ENCODE measurements around the gene DNASE1L3.
"Not testable (repeated sequence)": the region's sequence is repeated elsewhere in the genome, so short reads cannot be mapped to it uniquely, and the experiment has no call there.

DNASE1L3 gene

DNA sequence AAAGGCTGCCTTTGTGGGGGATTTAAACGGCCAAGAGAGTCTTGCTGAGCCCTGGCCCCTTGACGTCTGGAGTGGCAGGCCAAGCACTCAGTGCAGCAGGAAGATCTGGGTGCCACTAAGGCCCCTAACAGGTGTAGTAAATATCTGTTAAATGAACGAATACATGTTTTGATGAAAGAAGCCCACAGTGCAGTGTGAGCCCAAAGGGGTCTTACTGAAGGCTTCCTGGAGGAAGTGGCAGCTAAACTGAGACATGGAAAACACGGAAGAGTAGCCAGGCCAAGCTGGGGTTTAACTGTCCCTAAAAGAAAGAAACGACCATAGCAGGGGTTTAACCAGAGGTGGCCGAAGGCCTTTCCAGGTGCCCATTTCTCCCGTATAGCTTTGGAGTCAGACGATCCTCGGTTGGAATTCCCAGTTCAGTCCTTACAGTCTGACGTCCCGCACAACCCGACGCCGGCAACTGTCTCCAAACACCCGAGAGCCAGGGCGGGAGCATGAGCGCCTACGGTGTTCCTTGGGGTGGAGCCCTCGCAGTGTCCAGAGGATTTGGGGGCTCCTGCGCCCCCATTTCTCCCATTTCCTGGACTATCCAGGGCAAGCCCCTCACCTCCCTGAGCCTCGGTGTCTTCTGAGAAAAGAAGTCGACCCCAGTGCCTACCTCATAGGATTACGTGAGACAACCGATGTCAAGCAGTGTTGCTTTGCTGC, 25.9 kb upstream of the DNASE1L3 start:
- no peak for DNase-seq (ENCODE audit: low read depth in 2 of 2)

DNA sequence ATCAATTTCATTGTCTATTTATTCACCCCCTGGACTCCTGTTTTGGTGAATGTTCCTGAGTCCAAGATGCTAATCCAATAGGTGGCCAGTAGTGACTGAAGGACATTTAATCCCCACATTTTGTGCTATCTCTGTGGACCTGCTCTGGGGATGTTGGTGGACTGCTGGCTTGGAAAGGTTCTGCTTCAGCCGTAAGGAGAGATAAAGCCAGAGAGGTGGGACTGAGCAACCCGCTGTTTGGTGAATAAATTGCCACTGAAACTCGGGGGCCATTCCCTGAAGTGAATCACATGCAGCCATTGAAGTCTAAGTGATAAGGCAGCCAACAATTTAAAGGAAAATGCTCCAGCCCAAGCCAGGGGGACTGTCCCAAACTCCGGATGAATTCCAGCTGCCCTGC, 25.2 kb upstream of the DNASE1L3 start:
- DNase-seq (ENCODE audit: low read depth in 2 of 2): no peak

DNA sequence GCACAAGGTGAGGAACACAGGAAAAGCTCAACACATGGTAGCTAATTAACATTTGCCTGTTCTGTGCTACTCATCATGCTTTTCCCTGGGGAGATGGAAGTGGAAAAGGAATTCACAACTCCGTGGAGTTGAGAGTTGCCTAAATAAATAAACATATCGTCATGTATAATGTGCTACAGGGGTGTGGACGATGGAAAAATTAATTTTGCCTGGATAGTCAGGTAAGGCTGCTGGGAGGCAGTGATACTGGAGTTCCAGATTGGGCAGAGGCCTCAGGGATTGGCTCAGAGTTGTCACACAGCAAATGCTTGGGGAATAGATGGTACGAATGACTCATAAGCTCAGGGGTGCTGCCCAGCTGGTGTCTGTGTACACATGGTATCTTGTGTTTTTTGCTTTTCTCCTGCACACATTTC, 23.8 kb upstream of the DNASE1L3 start:
- DNase-seq (ENCODE audit: low read depth in 2 of 2): no peak

DNA sequence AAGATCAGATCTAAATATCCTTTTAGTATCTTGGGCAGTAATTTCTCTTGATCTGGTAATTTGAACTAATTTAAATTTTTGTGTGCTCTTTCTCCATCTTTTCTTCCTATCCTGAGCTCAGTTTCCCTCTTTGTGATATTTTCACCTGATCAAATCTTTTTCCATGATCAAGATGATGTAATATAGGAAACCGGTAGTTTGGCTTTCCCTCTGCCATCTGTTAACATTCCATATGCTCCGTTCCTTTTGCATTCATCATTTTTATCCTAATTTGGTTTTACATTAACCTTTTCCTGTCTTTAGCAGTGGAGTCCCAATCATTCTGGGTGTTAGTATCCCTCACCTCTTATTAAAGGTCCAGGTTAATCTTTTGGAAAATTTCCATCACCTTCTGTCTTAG, 20.9 kb upstream of the DNASE1L3 start:
- no peak for DNase-seq (ENCODE audit: low read depth in 2 of 2)

DNA sequence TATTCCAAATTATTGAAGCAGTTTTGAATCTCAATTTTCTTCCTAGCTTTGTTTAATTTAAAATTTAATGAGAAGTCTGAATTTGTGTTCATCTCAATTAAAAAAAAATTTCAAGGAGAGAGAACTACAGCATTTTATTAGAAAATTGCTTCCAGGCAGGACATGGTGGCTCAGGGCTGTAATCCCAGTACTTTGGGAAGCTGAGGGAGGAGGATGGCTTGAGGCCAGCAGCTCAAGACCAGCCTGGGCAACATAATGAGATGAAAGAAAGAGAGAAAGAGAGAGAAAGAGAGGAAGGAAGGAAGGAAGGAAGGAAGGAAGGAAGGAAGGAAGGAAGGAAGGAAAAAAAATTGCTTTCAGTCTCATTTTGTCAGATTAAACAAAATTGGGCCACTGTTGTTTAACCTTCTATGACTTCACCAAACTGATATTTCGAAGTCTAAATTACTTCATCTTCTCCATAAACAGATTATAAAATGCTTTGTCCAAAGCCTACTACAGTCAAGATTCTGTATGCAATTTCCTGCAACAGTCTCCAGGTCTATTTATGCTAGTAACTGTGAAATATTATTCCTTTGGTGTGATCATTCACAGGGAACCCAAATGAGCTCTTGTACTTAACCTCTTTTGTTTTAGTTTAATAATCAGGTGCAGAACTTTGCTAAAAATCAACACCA, 20.2 kb upstream of the DNASE1L3 start:
- no peak for DNase-seq (ENCODE audit: low read depth in 2 of 2)

DNA sequence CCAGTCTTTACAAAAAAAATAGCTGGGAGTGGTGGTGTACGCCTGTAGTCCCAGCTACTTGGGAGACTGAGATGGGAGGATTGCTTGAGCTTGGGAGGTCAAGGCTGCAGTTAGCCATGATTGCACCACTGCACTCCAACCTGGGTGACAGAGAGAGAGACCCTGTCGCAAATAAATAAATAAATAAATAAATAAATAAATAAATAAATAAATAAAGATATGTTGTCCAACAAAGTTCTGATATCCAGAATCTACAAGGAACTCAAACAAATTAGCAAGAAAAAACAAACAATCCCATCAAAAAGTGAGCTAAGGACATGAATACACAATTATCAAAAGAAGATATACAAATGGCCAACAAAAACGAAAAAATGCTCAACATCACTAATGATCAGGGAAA, 17.2 kb upstream of the DNASE1L3 start:
- not testable (repeated sequence) for DNase-seq (ENCODE audit: low read depth in 2 of 2)

DNA sequence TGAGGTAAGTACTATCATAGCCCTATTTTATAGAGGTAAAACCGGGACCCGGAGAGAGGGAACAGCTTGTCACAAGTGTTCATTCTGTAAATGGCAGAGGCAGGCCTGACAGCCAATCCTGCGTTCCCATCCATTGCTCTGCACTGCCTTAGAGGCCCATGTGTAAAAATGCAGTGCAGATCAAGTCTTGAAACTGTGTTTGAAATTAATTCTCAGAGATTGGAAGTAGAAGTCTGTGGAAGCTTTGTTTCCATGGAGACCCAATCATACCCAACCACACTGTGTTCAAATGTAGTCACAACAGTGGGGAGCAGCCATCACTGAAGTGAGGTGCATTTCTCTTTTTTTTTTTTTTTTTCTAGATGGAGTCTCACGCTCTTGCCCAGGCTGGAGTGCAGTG, 13.1 kb upstream of the DNASE1L3 start:
- no peak for DNase-seq (ENCODE audit: low read depth in 2 of 2)

DNA sequence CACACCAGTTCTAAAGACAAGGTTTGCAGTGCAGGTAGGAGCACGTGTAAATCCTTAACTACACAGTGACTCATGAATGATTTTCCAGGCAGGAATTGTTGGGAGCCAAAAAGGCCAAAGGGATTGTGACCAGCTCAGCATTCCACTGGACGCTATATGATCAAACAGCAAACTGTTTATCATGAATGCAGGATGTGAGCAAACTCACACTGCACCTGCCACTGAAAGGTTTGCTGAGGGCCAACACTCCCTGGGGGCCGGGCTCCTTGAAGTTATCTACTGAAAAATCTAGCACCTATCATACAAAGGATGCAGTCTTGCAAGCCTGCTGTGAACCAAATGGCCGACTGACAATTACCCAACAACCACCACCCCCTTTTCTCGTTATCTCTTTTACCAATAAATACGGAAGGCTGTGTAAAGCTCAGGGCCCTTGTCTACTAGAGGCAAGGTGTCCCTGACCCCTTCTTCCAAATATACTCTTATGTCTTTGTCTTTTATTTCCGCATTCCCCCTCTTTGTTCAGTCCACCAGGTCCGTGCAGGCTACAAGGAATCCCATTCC, 11.5 kb upstream of the DNASE1L3 start:
- no peak for DNase-seq (ENCODE audit: low read depth in 2 of 2)

DNA sequence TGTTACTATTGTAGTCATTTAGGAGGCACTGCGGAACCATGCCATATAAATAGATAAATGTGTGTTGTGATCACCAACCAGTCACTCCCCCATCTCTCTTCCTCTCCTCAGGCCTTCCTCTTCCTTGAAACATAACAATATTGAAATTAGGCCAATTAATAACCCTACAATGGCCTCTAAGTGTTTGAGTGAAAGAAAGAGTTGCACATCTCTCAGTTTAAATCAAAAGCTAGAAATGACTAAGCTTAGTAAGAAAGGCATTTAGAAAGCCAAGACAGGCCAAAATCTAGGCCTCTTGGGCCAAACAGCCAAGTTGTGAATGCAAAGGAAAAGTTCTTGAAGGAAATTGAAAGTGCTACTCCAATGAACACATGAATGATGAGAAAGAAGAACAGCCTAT, 8.1 kb upstream of the DNASE1L3 start:
- no peak for DNase-seq (ENCODE audit: low read depth in 2 of 2)

DNA sequence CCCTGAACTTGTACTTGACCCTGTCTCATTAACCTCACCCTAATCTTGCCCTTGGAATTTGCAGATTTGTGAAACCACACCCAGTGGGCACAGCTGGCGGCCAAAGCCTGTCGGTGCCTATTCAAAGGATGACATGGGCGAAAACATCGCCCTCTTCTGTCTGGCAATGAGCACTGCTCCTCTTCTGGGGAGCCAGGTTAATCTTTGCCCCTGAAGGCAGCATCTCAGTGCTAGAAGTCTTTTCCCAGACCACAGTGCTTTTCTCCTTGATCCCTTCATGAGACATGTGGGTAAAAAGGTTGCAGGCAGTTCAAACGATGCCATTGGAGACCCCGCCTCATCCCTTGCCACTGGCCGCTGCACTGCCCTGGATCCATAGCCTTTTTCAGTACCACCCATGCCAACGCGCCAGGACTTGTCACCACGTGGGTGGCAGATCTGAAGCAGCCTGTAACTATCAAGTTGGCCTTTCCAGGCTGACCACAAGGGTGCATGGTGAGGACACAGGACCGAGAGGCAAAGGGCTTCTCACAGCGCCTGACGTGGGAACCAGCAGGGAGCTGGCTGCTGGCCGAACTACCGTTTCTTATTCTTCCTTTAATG, 6.5 kb upstream of the DNASE1L3 start:
- DNase-seq (ENCODE audit: low read depth in 2 of 2): peak; percentile 17 to 46

DNA sequence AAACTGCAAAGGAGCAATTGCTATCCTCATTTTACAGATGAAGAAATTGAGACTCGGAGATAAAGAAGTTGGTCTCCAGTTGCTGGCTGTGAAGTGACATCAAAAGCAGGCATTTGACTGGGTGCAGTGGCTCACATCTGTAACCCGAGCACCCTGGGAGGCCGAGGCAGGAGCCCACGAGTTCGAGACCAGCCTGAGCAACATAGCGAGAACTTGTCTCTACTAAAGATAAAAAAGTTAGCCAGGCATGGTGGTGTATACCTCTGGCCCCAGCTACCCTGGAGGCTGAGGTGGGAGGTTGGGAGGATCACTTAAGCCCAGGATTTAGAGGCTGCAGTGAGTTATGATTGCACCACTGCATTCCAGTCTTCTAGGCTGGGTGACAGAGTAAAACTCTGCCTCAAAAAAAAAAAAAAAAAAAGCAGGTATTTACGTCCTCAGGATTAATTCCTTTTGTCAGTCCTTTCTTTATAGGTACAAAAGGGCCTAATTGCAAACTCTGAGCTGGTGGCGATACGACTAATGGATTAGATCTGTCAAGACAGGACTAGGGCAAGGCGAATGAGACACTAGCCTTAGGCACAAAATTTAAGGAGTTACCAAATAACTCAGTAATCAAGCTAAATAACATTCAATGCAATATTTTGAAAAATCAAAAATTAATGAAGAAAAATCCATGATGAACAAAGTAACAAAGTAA, 5.9 kb upstream of the DNASE1L3 start:
- no peak for DNase-seq (ENCODE audit: low read depth in 2 of 2)

DNA sequence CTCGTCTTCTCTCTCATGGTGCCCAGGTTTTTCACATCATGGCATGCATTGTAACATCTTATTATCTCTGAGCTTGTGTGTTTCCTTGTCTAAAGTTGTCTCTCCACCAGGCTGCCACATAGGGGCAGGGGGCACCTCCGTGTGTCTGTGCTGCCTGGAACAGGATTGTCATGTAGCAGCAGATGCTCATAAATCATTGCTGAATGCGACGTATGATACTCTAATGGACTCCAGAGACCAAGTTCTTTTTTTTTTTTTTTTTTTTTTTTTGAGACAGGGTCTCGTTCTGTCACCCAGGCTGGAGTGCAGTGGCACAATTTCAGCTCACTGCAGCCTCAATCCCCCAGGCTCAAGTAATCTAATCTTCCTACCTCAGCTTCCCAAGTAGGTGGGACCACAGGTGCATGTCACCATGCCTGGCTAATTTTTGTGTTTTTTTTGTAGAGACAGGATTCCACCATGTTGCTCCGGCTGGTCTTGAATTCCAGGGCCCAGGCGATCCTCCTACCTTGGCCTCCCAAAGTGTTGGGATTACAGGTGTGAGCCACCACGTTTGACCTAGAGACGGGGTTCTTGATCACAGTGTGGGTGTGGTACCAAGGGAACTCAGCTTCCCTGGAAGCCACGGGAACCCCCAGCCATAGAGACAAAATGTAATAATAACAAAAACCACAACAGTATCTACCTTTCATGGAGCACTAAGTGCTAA, 4.7 kb upstream of the DNASE1L3 start:
- DNase-seq (ENCODE audit: low read depth in 2 of 2): no peak

DNA sequence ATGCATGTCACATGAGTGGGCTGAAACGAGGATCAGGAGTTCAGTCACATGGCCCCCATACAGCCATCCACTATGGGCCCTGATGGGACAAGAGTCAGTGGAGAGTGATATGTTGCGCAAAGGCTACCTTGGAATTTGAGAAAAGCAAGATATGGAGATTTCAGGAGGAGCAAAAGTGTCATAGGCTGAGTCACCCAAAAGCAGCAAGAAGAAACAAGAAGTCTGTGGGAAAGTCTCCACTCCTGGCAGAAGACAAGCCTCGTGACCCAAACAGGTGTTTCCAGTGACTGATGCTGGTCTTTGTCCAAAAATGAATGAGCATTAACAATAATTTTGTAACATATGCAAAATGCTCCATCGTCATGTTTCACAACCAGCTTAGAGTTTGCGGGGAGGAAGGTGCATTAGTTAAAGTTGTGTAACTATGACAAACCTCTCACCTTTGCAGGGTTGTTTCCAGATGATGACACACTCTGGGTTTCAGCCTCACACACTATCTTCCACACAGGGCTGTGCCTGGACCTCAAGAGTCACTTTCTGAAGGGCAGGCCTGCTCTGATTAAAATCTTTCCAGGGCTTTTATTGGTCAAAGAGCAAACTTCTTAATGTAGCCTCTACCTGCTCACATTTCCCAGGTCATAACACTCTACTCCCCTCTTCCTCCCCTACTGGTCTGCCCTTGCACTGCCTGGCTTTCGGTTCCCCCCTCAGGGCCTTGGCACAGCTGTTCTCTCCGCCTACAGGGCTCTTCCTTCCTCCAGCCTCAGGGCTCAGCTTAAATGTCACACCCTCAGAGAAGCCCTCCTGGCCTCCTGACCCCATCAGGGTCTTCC, 3.9 kb upstream of the DNASE1L3 start:
- no peak for DNase-seq (ENCODE audit: low read depth in 2 of 2)

DNA sequence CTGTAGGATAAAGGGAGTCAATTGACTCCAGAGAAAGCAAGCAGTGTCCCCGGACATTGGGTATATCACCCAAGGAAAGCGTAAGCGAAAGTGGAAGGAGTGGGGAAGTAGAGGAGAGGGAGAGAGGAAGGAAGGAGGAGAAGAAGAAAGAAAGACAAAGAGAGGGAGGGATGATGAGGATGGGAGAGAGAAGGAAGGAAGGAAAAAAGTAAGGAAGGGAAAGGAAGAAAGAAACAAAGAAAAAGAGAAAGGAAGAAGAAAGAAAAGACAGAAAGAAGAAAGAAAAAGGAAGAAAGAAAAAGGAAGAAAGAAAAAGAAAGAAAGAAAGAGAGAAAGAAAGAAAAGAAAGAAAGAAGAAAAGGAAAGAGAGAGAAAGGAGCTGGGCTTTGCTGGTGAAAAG, 839 bp downstream of the DNASE1L3 start:
- no peak for DNase-seq (ENCODE audit: low read depth in 2 of 2)

DNA sequence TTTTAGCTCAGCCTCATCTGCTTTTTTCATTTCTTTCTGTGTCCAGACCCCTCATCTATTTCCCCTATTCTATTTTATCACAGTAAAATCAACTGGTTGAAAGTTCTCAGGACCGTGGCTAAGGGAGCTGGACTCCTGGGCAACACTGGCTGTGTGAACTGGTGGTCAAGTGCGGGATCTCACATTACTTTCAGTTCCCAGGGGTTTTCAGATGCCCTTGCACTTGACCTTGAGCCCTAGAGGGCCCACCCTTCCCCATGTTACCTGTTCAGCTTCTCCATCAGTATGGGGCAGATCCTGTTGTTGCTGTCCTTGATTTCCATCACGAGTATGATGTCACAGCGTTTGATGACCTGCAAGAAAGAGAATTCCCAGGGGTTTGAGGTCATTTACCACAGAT, 2.8 kb downstream of the DNASE1L3 start:
- no peak for DNase-seq (ENCODE audit: low read depth in 2 of 2)

DNA sequence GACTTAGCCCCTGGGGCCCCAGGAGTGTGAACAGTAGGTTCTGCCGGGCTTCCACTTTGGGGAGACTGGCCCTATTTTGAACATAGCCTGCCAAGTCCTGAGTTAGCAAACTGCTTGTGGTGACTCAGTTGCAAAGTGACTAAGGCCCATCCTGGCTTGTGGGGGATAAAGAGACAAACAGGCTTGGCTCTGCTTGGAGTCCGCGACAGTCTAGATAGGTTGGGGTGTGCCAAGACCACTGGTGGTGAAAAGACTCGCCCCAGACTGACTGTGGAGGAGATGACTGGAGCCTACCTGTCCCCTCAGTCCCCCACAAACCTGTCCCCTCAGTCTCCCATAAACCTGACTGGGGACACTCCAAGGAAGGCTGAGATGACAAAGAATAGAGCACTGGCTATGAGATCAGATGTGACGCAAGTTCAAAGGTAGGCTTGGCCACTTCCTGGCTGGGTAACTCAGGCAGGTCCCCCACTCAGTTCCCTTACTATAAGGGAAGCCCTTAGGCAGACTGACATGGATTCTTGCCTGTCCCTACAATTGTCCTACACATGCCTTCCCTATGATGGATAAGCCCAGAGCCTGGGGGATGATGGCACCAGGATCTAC, 4.3 kb downstream of the DNASE1L3 start:
- DNase-seq (ENCODE audit: low read depth in 2 of 2): no peak

DNA sequence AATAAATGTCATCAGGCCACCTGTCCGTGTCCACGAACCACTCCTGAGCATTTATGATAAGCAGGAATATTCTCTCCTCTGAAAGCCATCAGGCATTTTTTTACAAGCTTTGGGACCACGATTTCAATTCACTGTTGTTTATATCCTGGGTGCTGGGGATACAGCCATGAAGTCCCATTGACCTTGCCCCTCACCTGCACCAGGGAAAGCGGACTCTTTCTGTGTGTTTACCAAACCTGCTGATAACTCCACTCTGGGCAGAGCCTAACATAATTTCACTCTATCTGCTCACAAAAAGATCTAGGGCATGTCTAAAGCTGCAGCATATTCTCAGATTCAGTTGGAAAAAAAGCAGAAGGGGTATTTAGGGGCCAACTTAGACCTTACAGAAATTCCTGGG, 4.8 kb downstream of the DNASE1L3 start:
- DNase-seq (ENCODE audit: low read depth in 2 of 2): no peak

DNA sequence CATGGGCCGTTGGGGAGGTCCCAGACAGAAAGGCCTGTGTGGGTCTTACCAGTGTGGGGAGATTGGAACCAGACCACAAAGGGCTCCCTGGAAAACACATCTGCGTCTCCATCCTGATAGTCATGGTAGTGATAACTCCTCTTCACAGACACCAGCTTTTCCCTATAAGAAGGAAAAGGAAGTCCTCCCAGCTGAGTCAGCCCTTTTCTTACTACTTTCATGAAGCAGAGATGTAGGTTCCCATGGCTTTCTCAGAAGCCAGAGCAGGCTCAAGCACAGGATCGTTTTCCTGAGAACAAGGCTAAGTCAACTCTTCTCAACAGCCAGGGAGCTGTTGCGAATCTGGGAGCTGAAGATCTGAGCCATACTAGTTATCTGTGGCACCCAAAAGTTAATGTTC, 6.1 kb downstream of the DNASE1L3 start:
- no peak for DNase-seq (ENCODE audit: low read depth in 2 of 2)

DNA sequence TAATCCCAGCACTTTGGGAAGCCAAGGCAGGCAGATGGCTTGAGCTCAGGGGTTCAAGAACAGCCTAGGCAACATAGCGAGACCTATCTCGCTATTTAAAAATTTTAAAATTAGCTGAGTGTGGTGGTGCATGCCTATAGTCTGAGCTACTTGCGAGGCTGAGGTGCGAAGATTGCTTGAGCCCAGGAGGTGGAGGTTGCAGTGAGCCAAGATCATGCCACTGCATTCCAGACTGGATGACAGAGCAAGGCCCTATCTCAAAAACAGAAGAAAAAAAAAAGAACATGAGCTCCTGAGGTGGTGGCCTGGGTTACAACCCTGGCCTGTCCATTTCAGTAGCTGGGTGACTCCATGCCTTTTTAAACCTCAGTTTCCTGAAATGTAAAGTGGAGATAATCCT, 7.2 kb downstream of the DNASE1L3 start:
- DNase-seq (ENCODE audit: low read depth in 2 of 2): no peak

DNA sequence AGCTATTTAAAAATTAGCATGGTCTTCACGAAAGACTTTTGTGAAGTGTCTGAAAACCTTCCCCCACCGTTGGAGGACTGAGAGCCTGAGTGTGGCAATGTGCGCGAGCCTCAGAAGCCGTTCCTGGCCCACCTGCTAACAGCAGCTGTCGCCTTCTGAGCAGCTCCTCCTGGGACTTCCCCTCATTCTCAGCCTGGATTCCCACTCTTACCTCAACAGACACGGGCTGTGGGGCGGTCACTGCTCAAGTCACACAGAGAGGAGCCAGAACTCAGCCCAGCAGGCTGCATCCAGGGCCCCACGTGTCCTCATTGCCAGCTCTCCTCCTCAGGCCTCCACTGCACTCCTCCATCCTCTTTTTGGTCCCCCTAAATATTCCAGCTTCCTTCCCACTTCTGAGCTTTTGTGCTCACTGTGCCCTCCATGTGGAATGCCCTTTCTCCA, 7.8 kb downstream of the DNASE1L3 start:
- no peak for DNase-seq (ENCODE audit: low read depth in 2 of 2)
